GM12864 (cell line): ENCODE data around the gene DEFB128.

Experiments
- DNase-seq: peaks from one replicate; pipeline ENCODE4 v3.0.0-alpha.2; 2011; ENCODE audit warnings: low read depth
- H3K4me3 ChIP-seq: 2 replicates; pipeline ENCODE4 v1.5.1; 2011; ENCODE audit warnings: mild to moderate bottlenecking, low read depth, low read length, control low read depth
- CTCF ChIP-seq: IDR thresholded peaks from 2 replicates; pipeline ENCODE4 v1.5.1; 2011; ENCODE audit warnings: low read depth, mild to moderate bottlenecking, moderate library complexity, low read length, control low read depth, inconsistent platforms; ENCODE audit errors: missing control alignments

The DEFB128 gene

GRCh38 chr20:157154-157553, 32.4 kb downstream of the DEFB128 start, which contains the start of gene DEFB127:
TSS of gene DEFB127 (plus strand) at chr20:157454. CDS start at chr20:157545, 91 bp downstream.
- TF ChIP-seq CTCF = no peak

GRCh38 chr20:152131-152530, 37.4 kb downstream of the DEFB128 start:
- no peak overlapping the region for H3K4me3 ChIP-seq
- no peak for DNase-seq
- no peak for TF ChIP-seq CTCF

More at GRCh38 chr20:157154-157553, 32.4 kb downstream of the DEFB128 start, which contains the start of gene DEFB127:
- no peak within 1 kb of the TSS for H3K4me3 ChIP-seq
- no peak for DNase-seq

- DNase-seq = no peak
- H3K4me3 ChIP-seq = no peak overlapping the region
- TF ChIP-seq CTCF = no peak
Measured at GRCh38 chr20:145877-146276, 43.6 kb downstream of the DEFB128 start.

- DNase-seq = no peak
- no peak within 1 kb of the TSS for H3K4me3 ChIP-seq
- TF ChIP-seq CTCF = no peak
Measured at GRCh38 chr20:142290-142689, 47.2 kb downstream of the DEFB128 start, which contains the start of gene DEFB126. TSS of gene DEFB126 (plus strand) at chr20:142590. CDS start at chr20:142629, 39 bp downstream.
